Activated T-helper 1 cell treated with anti-CD3 and anti-CD28 coated beads, Interleukin-12 subunit alpha, Interleukin-12 subunit beta, Interleukin-2, Interleukin-4 antibody, amounts not matched to agents 30 ng/mL and 10 ng/mL and 1 ng/mL, durations not matched to agents 14 hours and 24 hours and 36 hours (primary cell): ENCODE results near the gene GATD1. TPM values are rescaled to one million over a fixed set of nuclear protein-coding genes. Genes with fewer than 3 reads are reported as not detected.
A peak's percentile ranks its signal among the peaks of the same experiment; 100 is the strongest.

Source experiments
- DNase-seq: peaks from one replicate; pipeline ENCODE4 v3.0.0; 2021; ENCODE audit warnings: low spot score
- H3K27ac Mint-ChIP-seq: one replicate; pipeline ENCODE4 v1.8.0; 2021; ENCODE audit warnings: mild to moderate bottlenecking, mixed read lengths
- H3K27me3 Mint-ChIP-seq: one replicate; pipeline ENCODE4 v1.8.0; 2022; ENCODE audit warnings: mild to moderate bottlenecking, moderate library complexity, mixed read lengths; ENCODE audit not compliant: insufficient read depth
- H3K36me3 Mint-ChIP-seq: one replicate; pipeline ENCODE4 v1.8.0; 2021; ENCODE audit warnings: low read depth, mixed read lengths
- H3K4me1 Mint-ChIP-seq: one replicate; pipeline ENCODE4 v1.8.0; 2021; ENCODE audit warnings: low read depth, mixed read lengths
- H3K4me3 Mint-ChIP-seq: one replicate; pipeline ENCODE4 v1.8.0; 2021; ENCODE audit warnings: mild to moderate bottlenecking, moderate library complexity, mixed read lengths
- H3K9me3 Mint-ChIP-seq: one replicate; pipeline ENCODE4 v1.8.0; 2021; ENCODE audit warnings: mixed read lengths
- intact Hi-C: fragments of 100-400 bp; cut with micrococcal nuclease; formaldehyde crosslinking; loops from one replicate; pipeline ENCODE4 v1.15.1; 2024
- total RNA-seq: library from RNA; stranded (reverse); gene quantifications from 2 replicates; pipeline ENCODE4 v1.2.3, GENCODE V29; 2022

Gene GATD1
- total RNA-seq, 1 donor from 2014 or later: 81.7 TPM

- Mint-ChIP-seq H3K9me3 (no peaks in the 10 kb centered on the region), H3K27me3 (no peaks in the 10 kb centered on the region), H3K4me1 (no peaks in the 10 kb centered on the region), H3K4me3 (peak overlapping the region; percentile 87), H3K27ac (no peak overlapping the region), H3K36me3 (no peaks in the 10 kb centered on the region)
- intact Hi-C loops: loop anchor here (1.0 kb wide), 3 partner anchors 8 to 23 kb away; partner anchors contain the start of genes CRACR2B and RPLP2
- DNase-seq: peak; percentile 86
Observed at GRCh38 chr11:819129-819931, 42.0 kb upstream of the GATD1 start.

- no peak for DNase-seq
- peak within 1 kb of the TSS; percentile 87 for H3K4me3 Mint-ChIP-seq
- intact Hi-C loops: loop anchor here (1.0 kb wide), 3 partner anchors 9 to 22 kb away; partner anchors contain the start of genes CRACR2B and RPLP2
- no peaks in the 10 kb centered on the region for H3K4me1 Mint-ChIP-seq
- peak within 1 kb of the TSS; percentile 77 for H3K27ac Mint-ChIP-seq
- no peaks in the 10 kb centered on the region for H3K36me3 Mint-ChIP-seq
- H3K27me3 Mint-ChIP-seq: no peaks in the 10 kb centered on the region
- H3K9me3 Mint-ChIP-seq: no peaks in the 10 kb centered on the region
Observed at GRCh38 chr11:818396-819128, 41.3 kb upstream of the GATD1 start, which contains the start of gene PNPLA2. PNPLA2 (plus strand) TSS chr11:818914; CDS start chr11:819719, 805 bp downstream.

- Mint-ChIP-seq H3K27me3 (no peaks in the 10 kb centered on the region), H3K27ac (no peak overlapping the region), H3K4me3 (no peak overlapping the region), H3K36me3 (peaks cover 17% of the 10 kb centered on the region), H3K9me3 (no peaks in the 10 kb centered on the region), H3K4me1 (peaks cover 12% of the 10 kb centered on the region)
- intact Hi-C loops: no loop called here
- no peak for DNase-seq
Observed at GRCh38 chr11:816433-816779, 39.1 kb upstream of the GATD1 start.

DNA sequence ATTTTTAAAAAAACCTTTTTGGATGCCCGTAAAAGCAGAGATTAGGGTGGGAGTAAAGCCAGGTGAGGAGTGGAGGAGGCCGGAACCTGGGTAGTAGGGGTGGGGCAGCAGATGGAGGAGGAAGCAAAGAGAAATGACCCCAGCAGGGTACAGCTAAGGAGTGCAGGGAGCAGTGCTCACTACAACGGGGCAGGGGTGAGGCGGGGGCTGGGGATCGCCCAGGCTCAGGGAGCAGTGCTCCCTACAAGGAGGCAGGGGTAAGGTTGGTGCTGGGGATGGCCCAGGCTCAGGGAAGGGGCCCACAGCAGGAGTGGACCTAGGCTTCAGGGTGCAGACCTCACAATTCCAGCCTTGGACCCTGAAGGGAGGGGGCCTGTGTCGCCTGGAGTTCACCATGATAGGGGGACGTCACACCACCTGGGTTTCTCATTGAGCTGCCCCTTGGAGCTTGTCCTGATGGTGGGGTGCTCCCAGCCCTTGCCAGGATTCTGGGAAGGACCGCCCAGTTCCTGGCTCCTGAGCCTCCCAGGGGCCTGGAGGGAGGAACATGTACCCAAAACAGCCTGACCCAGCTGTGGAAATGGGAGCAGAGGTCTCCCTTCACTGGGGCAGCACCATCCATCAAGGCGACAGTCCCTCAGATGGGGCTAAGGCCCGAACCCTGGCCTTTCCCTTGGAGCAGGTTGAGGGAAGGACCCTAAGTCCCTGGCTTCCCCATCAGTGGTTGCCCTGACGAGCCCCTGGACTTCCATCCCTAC, 38.6 kb upstream of the GATD1 start:
- no peak overlapping the region for H3K27ac Mint-ChIP-seq
- intact Hi-C loops: no loop called here
- no peak overlapping the region for H3K4me3 Mint-ChIP-seq
- peaks cover 23% of the 10 kb centered on the region for H3K36me3 Mint-ChIP-seq
- peaks cover 17% of the 10 kb centered on the region for H3K4me1 Mint-ChIP-seq
- no peaks in the 10 kb centered on the region for H3K27me3 Mint-ChIP-seq
- DNase-seq: no peak
- no peaks in the 10 kb centered on the region for H3K9me3 Mint-ChIP-seq

- Mint-ChIP-seq H3K36me3 (peaks cover 29% of the 10 kb centered on the region), H3K9me3 (no peaks in the 10 kb centered on the region), H3K4me3 (no peak overlapping the region), H3K4me1 (peaks cover 22% of the 10 kb centered on the region), H3K27me3 (no peaks in the 10 kb centered on the region), H3K27ac (no peak overlapping the region)
- intact Hi-C loops: no loop called here
- DNase-seq: no peak
Observed at GRCh38 chr11:813456-814096, 36.3 kb upstream of the GATD1 start.

GRCh38 chr11:813072-813455, 35.8 kb upstream of the GATD1 start:
- Mint-ChIP-seq H3K4me3 (no peak overlapping the region), H3K36me3 (peaks cover 29% of the 10 kb centered on the region), H3K9me3 (no peaks in the 10 kb centered on the region), H3K27me3 (no peaks in the 10 kb centered on the region), H3K27ac (no peak overlapping the region), H3K4me1 (peaks cover 23% of the 10 kb centered on the region)
- DNase-seq: no peak
- intact Hi-C loops: no loop called here

DNA sequence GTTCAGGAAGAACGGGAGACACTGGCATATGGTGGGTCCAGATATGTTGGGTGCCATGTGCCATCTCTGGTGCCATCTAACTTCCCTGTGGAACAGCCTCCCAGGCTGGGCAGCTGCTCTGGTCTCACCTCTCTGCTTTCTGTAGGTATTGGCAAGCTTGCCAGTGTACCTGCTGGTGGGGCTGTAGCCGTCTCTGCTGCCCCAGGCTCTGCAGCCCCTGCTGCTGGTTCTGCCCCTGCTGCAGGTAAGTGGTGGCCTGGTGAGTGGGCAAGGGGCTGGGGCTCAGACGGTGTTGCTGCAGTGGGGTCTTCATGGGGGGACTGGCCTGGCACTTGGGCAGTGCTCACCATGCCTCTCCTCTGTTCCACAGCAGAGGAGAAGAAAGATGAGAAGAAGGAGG, 35.1 kb upstream of the GATD1 start:
- H3K27ac Mint-ChIP-seq: peak overlapping the region; percentile 34
- H3K27me3 Mint-ChIP-seq: no peaks in the 10 kb centered on the region
- peaks cover 29% of the 10 kb centered on the region for H3K36me3 Mint-ChIP-seq
- DNase-seq: no peak
- H3K9me3 Mint-ChIP-seq: no peaks in the 10 kb centered on the region
- H3K4me3 Mint-ChIP-seq: peak overlapping the region; percentile 92
- H3K4me1 Mint-ChIP-seq: peaks cover 28% of the 10 kb centered on the region
- intact Hi-C loops: no loop called here

DNA sequence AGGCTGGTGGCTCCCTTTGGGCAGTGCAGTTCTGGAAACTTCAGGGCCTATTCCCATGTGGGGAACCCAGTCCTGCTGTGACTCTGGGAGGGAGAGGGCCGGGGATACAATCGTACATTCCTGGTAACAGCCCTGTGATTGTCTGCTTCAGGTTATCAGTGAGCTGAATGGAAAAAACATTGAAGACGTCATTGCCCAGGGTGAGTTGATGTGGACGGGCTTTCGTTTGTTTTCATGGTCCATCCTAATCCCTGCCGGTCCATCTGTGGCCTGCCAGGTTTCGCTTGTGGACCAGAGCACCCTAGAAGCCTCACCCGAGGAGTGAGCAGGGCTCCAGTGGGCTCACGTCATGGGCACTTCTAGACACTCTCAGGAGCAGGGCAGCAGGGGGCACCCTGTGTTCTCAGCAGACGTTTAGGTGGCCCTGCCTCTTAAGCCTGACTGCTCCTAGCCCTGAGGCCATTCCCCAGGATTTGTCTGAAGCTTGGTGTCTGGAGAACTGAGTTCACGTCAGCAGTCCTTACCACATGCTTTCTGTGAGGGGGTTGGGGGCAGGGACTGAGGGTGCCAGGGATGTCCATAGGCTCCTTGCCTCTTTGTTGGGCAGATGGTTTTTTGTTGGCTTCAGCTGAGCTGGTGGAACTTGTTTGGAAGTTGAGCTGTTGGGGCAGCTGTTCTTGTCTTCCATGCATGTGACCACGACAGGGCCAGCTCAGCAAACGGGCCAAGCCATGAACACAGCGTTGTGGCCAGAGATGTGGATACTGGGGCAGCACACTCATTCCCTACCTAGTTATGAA, 34.4 kb upstream of the GATD1 start:
- Mint-ChIP-seq H3K4me1 (peaks cover 28% of the 10 kb centered on the region), H3K9me3 (no peaks in the 10 kb centered on the region), H3K27me3 (no peaks in the 10 kb centered on the region), H3K36me3 (peaks cover 29% of the 10 kb centered on the region), H3K4me3 (peak overlapping the region; percentile 92), H3K27ac (peak overlapping the region; percentile 89)
- no peak for DNase-seq
- intact Hi-C loops: no loop called here

DNA sequence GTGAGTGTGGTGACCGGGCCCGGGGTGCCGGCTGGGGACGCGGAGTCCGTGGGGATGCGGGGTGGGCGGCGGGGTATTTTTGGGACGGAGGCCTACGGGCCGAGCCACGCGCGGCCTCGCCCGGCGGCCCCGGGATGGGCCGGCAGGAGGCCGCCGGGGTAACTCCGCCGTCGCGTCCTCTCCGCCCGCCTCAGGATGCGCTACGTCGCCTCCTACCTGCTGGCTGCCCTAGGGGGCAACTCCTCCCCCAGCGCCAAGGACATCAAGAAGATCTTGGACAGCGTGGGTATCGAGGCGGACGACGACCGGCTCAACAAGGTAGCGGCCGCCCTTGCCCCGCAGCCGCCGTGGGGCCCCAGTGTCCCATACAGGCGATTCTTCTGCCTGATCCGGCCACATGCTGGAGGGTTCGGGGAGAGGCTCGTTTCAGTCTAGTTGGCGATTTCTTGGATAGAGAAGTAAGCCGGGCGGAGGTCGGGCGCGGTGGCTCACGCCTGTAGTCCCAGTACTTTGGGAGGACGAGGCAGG, 32.8 kb upstream of the GATD1 start:
- intact Hi-C loops: no loop called here
- H3K27ac Mint-ChIP-seq: peak overlapping the region; percentile 90

GRCh38 chr11:809287-810039, 32.2 kb upstream of the GATD1 start, which contains the start of gene RPLP2:
RPLP2 (plus strand) TSS chr11:809967; CDS start chr11:810235, 268 bp downstream.
- Mint-ChIP-seq H3K36me3 (peaks cover 29% of the 10 kb centered on the region), H3K4me1 (peaks cover 28% of the 10 kb centered on the region), H3K27ac (peak within 1 kb of the TSS; percentile 90), H3K9me3 (no peaks in the 10 kb centered on the region), H3K27me3 (no peaks in the 10 kb centered on the region), H3K4me3 (peak within 1 kb of the TSS; percentile 92)
- DNase-seq: peak; percentile 97
- intact Hi-C loops: loop anchor here (1.0 to 5.0 kb wide), 7 partner anchors 10 to 602 kb away; partner anchors contain the start of genes BET1L, CHID1, POLR2L and RIC8A

More for the DNA sequence above, 32.8 kb upstream of the GATD1 start:
- peaks cover 28% of the 10 kb centered on the region for H3K4me1 Mint-ChIP-seq
- no peaks in the 10 kb centered on the region for H3K9me3 Mint-ChIP-seq
- no peaks in the 10 kb centered on the region for H3K27me3 Mint-ChIP-seq
- no peak for DNase-seq
- peaks cover 29% of the 10 kb centered on the region for H3K36me3 Mint-ChIP-seq
- H3K4me3 Mint-ChIP-seq: peak overlapping the region; percentile 92
